Stimulated activated CD8-positive, alpha-beta memory T cell treated with anti-CD3 and anti-CD28 coated beads, Interleukin-4, amount 100 ng/mL, for 4 hours (primary cell): ENCODE data around the gene CTSE.

ENCODE experiments used
- DNase-seq, 2 donors: peaks; one replicate each; pipeline ENCODE4 v3.0.0-alpha.2; 2020; ENCODE audit warnings: low read depth in 2 of 2, low spot score in 1 of 2

The CTSE gene

DNA sequence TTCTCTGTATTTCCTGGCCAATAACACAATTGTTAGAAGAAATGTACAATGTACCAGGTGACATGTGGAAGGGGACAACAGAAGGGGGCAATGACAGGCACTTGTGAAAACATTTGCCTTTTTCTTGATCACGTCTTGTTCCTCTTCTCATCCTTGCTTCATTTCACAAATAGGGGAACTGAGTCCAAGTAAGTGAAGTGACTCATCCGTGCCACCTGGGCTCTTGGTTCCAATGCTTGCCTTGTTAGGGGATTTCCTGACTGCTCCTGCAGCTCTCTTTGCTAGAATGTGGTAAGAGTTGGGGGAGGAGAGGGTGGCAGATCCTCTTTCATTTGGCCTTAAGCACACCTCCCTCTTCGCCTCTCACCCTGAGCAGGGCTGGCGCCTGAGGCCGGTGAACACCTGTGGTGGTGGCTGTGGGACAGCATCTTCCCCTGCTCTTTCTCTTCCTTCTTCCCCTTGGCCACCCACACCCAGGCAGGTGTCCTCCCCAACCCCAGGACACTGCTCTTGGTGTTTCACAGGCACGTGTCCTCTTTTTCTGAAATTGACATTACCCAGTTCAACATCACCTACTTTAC lies 27.1 kb upstream of the CTSE start:
- DNase-seq = peak in 1 of 2 donors; percentile 20

DNA sequence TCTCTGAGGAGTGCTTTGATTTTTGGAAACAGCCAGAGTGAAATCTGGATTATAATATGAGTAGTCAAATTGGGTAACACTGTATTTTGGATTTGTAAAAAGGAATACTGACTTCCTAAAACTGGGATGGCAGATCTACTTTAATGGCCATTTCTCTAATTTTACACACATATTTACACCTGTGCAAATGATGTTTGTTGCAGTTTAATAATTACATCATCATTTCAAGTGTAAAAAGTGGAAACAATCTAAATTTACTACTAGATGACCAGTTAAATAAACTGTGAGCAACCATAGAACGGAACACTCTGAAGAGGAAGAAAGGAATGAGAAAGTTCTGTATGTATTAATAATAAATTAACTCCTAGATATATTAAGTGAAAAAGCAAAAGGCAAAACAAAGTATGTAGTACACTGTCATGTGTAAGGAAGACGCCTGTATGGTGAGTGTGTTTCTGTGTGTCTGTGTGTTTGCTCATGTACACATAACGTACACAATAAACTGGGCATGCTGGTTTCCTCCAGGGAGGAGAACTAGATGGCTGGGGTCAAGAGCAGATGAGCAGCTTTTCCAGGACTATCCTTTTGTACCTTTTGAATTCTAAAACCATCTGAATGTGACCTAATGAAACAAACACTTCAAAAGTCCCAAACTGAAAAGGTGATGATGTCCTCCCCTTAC lies 26.4 kb upstream of the CTSE start:
- DNase-seq = no peak

- DNase-seq = no peak
These were observed 25.6 kb upstream of the CTSE start for GRCh38 chr1:206049293-206049692.

GRCh38 chr1:206048582-206048981 lies 24.9 kb upstream of the CTSE start:
- no peak for DNase-seq

- DNase-seq = no peak
These were observed 23.6 kb upstream of the CTSE start for GRCh38 chr1:206047271-206047670.

DNA sequence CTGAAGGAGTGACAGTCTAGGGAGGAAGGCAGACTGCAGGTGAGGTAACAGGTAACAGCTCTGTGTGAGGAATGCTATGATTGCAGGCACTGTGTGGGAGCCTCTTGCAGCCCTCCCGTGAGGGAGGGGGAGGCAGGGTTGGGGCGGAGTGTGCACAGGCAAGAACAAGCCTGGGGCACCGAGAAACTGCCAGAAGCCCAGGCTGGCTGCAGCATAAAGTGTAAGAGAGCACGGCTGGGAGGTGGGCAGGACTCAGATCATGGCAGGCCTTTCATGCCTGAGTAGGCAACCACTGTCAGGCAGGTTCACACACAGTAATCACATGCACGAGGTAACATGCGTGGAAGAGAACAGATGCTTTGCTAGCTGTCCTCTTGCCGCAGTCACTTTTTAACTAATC lies 17.9 kb upstream of the CTSE start:
- no peak for DNase-seq

GRCh38 chr1:206040328-206040727 lies 16.6 kb upstream of the CTSE start:
- no peak for DNase-seq

- no peak for DNase-seq
These were observed 15.6 kb upstream of the CTSE start for GRCh38 chr1:206039046-206039973.

GRCh38 chr1:206037581-206037980 lies 13.9 kb upstream of the CTSE start:
- DNase-seq = no peak

DNA sequence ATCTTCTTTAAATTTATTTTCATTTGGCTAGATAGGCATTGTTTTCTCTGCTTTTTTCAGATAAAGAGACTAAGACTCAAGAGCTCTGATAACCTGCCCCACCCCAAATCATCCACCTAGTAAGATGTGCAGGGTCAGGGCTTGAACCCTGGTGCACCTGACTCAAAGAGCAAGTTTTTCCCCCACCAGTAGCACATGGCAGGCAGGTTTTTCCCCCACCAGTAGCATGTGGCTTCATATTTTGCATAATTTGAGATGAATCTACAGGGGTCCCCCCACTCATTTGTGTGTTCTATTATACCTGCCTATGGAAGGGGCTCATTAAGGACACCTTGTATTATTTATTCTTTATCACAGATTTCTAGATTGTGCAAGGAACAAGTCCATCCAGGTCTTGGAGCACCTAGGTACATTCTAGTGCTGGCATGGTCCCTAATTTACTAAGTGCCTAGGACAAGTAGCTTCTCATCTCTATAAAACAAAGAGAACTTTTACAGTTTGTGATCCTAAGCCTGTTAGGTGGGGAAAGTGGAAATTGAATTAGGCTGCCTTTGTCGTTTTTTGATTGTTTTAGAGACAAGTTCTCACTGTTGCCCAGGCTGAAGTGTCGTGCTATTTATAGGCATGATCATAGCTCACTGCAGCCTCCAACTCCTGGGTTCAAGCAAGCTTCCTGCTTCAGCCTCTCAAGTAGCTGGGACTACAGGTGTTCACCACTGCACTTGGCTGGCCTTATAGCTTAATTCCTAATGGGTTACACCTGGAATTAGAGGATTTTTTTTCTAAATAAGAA lies 13.2 kb upstream of the CTSE start:
- DNase-seq = no peak

- DNase-seq = no peak
These were observed 11.3 kb upstream of the CTSE start for GRCh38 chr1:206035027-206035426.

DNA sequence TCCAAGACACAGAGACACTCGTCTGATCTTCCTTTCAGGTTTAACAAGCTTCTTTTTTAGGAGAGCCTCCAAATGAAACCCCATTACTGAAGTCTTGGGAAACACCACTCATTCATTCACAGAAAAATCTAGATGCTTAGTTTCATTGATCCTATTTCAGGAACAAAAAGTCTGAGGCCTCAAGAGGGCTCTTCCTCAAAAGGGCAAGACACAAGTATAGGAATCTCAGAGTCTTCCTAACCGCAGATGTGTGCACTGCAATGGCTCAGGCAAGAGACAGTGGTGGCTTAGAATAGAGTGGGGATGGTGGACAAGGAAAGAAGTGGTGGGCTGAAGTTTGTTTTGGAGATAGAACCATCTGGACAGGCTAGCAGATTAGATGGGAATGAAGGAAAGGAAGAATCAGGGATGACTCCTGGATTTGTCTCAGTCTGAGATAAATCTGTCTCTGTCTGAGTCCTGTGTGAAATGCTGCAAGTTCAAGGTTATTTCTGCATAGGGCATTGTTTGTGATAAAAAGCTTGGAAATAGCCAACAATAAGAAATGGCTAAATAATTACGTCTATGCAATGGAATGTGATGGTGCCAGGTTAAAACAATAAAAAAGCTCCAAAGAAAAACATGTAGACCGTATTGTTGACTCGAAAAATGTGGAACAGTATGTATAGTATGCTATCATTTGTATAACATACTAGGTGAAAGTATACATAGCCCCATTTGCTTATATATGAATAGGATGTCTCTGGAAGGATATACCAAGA lies 8.9 kb upstream of the CTSE start:
- no peak for DNase-seq

GRCh38 chr1:206030714-206031113 lies 7.0 kb upstream of the CTSE start:
- DNase-seq = peak in 1 of 2 donors; percentile 12

GRCh38 chr1:206030191-206030590 lies 6.5 kb upstream of the CTSE start:
- DNase-seq = no peak

- DNase-seq = no peak
These were observed 5.8 kb upstream of the CTSE start for GRCh38 chr1:206029484-206029883.

DNA sequence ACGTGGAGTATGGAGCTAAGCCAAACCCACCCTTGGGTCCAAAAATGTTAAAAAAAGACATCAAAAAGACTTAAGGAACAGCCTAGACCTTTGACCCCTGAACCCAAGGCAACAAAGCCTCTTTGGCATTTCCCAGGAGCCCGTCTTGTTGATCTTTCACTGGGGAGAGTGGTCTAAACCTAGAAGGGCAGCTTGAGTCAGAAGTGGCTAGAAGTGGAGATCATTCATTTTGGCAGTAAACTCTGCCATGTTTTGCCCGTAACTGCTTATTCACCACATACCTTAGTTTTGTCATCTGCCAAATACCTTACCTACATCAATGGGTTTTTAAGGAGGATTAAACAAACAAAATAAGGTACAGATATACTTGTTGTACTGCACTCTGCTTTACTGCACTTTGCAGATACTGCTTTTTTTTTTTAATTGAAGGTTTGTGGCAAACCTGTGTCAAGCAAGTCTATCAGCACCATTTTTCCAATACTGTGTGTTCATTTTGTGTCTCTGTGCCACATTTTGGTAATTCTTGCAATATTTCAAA lies 1.7 kb upstream of the CTSE start:
- DNase-seq = no peak

- DNase-seq = no peak
These were observed 929 bp downstream of the CTSE start for GRCh38 chr1:206022766-206023165.

GRCh38 chr1:206021626-206022365 lies 1.9 kb downstream of the CTSE start:
- DNase-seq = no peak

- DNase-seq = no peak
These were observed 2.6 kb downstream of the CTSE start for GRCh38 chr1:206021008-206021625.
